OCI-LY7 (cell line): ENCODE measurements around the gene HRAS. TPM values are rescaled to one million over a fixed set of nuclear protein-coding genes. Genes with fewer than 3 reads are reported as not detected.

Experiments used
- BruUV-seq: library from RNA; stranded (reverse); fragments of 400-500 nt; replicated peaks from 2 replicates; lab custom pipeline; 2021; lab: Mats Ljungman, UMichigan
- CTCF ChIA-PET: fragments of 300-600 bp; sonication (Branson Sonifier 250); formaldehyde crosslinking; loops from one replicate; lab custom pipeline; 2022; ENCODE audit warnings: antibody characterized with exemption; ENCODE audit not compliant: unreplicated experiment; lab: Charles Lee
- POLR2A ChIA-PET: fragments of 300-600 bp; sonication (Branson Sonifier 250); formaldehyde crosslinking; loops from one replicate; lab custom pipeline; 2022; ENCODE audit warnings: antibody characterized with exemption; lab: Charles Lee
- DNase-seq: peaks from one replicate; pipeline ENCODE4 v3.0.0-alpha.2; 2015; ENCODE audit warnings: low spot score
- H2AFZ ChIP-seq: fragments of 200-600 bp; sonication (generic), shearing (Covaris generic); 2 replicates; pipeline ENCODE4 v1.6.1; 2014; ENCODE audit warnings: mild to moderate bottlenecking, antibody characterized with exemption, low read length, moderate library complexity
- H3K27ac ChIP-seq: fragments of 200-600 bp; sonication (generic); 2 replicates; pipeline ENCODE4 v1.5.1; 2014; ENCODE audit warnings: mixed run types, low read depth, mild to moderate bottlenecking, moderate library complexity, low read length, inconsistent platforms; ENCODE audit not compliant: poor library complexity, severe bottlenecking
- H3K36me3 ChIP-seq: fragments of 200-600 bp; sonication (generic); 2 replicates; pipeline ENCODE4 v1.6.1; 2014; ENCODE audit warnings: mild to moderate bottlenecking, antibody characterized with exemption, low read length, moderate library complexity, mixed read lengths; ENCODE audit not compliant: insufficient read depth
- H3K4me1 ChIP-seq: fragments of 200-600 bp; sonication (generic); 2 replicates; pipeline ENCODE4 v1.5.1; 2014; ENCODE audit warnings: mild to moderate bottlenecking, low read length; ENCODE audit not compliant: insufficient read depth, poor library complexity, severe bottlenecking
- H3K4me2 ChIP-seq: fragments of 200-600 bp; sonication (generic); 2 replicates; pipeline ENCODE4 v1.6.1; 2014; ENCODE audit warnings: mild to moderate bottlenecking, low read length
- H3K4me3 ChIP-seq: fragments of 200-600 bp; sonication (generic); 2 replicates; pipeline ENCODE4 v1.5.1; 2014; ENCODE audit warnings: mild to moderate bottlenecking, low read depth, low read length; ENCODE audit not compliant: poor library complexity, severe bottlenecking
- H3K79me2 ChIP-seq: fragments of 200-600 bp; sonication (generic); 2 replicates; pipeline ENCODE4 v1.6.1; 2016; ENCODE audit warnings: low read depth, mild to moderate bottlenecking, low read length, moderate library complexity, mixed read lengths; ENCODE audit not compliant: insufficient read depth
- H3K9me2 ChIP-seq: fragments of 200-600 bp; sonication (generic); 2 replicates; pipeline ENCODE4 v1.6.1; 2016; ENCODE audit warnings: mild to moderate bottlenecking, low read length, mixed read lengths; ENCODE audit not compliant: insufficient read depth
- H3K9me3 ChIP-seq: fragments of 200-600 bp; sonication (generic); 2 replicates; pipeline ENCODE4 v1.6.1; 2014; ENCODE audit warnings: mild to moderate bottlenecking, mixed run types, low read length, mixed read lengths
- H4K20me1 ChIP-seq: fragments of 200-600 bp; sonication (generic); 2 replicates; pipeline ENCODE4 v1.6.1; 2014; ENCODE audit warnings: mild to moderate bottlenecking, antibody characterized with exemption, low read length, moderate library complexity, mixed read lengths; ENCODE audit not compliant: insufficient read depth
- CTCF ChIP-seq: fragments of 200-600 bp; sonication (generic); conservative IDR thresholded peaks from 2 replicates; pipeline ENCODE4 v1.5.1; 2014; ENCODE audit warnings: mild to moderate bottlenecking, antibody characterized with exemption, low read length, moderate library complexity, mixed read lengths
- EZH2phosphoT487 ChIP-seq: fragments of 200-600 bp; sonication (generic); IDR thresholded peaks from 2 replicates; pipeline ENCODE4 v1.6.1; 2018; ENCODE audit warnings: low read depth, borderline replicate concordance, mild to moderate bottlenecking, mixed run types, antibody characterized with exemption, low read length, moderate library complexity, mixed read lengths
- intact Hi-C: fragments of 100-400 bp; cut with micrococcal nuclease; formaldehyde crosslinking; loops from one replicate; pipeline ENCODE4 v1.10.0; 2022; ENCODE audit not compliant: unreplicated experiment
- total RNA-seq, 2 experiments: library from RNA; depleted of rRNA in 1 of 2; stranded (reverse); fragments of >200 nt in 1 of 2; shearing (Covaris generic) in 1 of 2; gene quantifications; 2 replicates each; pipeline ENCODE4 v1.2.3, GENCODE V29; 2014 to 2022

Gene HRAS
- total RNA-seq, 2 experiments from 2014 or later: 46.9 to 53.0 TPM

- H2AFZ ChIP-seq: no peak overlapping the region
- intact Hi-C loops: loop anchor here (5.0 kb wide), 1 partner anchor 165 kb away; no protein-coding TSS in a partner anchor
- H3K27ac ChIP-seq: no peak overlapping the region
- TF ChIP-seq EZH2phosphoT487 (no peak), CTCF (no peak)
- ChIA-PET CTCF (no interaction called here), POLR2A (no interaction called here)
- no peaks in the 10 kb centered on the region for H3K36me3 ChIP-seq
- H3K79me2 ChIP-seq: no peaks in the 10 kb centered on the region
- H3K4me2 ChIP-seq: no peak overlapping the region
- H4K20me1 ChIP-seq: no peaks in the 10 kb centered on the region
- H3K4me1 ChIP-seq: peaks cover 39% of the 10 kb centered on the region
- H3K9me3 ChIP-seq: no peaks in the 10 kb centered on the region
- no peak overlapping the region for H3K4me3 ChIP-seq
- no TSS peak for BruUV-seq
- DNase-seq: no peak
- H3K9me2 ChIP-seq: no peaks in the 10 kb centered on the region
These were observed 22.2 kb upstream of the HRAS start for GRCh38 chr11:557328-558132.

GRCh38 chr11:556662-557256, 21.4 kb upstream of the HRAS start:
- H3K79me2 ChIP-seq: no peaks in the 10 kb centered on the region
- no peaks in the 10 kb centered on the region for H3K9me3 ChIP-seq
- peak overlapping the region; percentile 93; the same call in 1 of the 2 replicates for H3K4me2 ChIP-seq
- no TSS peak for BruUV-seq
- H4K20me1 ChIP-seq: no peaks in the 10 kb centered on the region
- no peak overlapping the region for H2AFZ ChIP-seq
- TF ChIP-seq CTCF (no peak), EZH2phosphoT487 (no peak)
- H3K36me3 ChIP-seq: no peaks in the 10 kb centered on the region
- ChIA-PET POLR2A (no interaction called here), CTCF (no interaction called here)
- H3K9me2 ChIP-seq: no peaks in the 10 kb centered on the region
- H3K4me3 ChIP-seq: no peak overlapping the region
- no peak overlapping the region for H3K27ac ChIP-seq
- H3K4me1 ChIP-seq: peaks cover 37% of the 10 kb centered on the region
- intact Hi-C loops: loop anchor here (5.0 kb wide), 1 partner anchor 166 kb away; no protein-coding TSS in a partner anchor
- no peak for DNase-seq
